Activated T-cell treated with anti-CD3 and anti-CD28 coated beads, Interleukin-2, amount 50 U/mL, for 24 hours (primary cell): ENCODE data around the gene GFOD2.
A peak's percentile ranks its signal among the peaks of the same experiment; 100 is the strongest.

Source experiments
- DNase-seq: peaks from one replicate; pipeline ENCODE4 v3.0.0-alpha.2; 2020
- H3K27ac Mint-ChIP-seq: 2 replicates; pipeline ENCODE4 v1.8.0; 2020; ENCODE audit warnings: mild to moderate bottlenecking, mixed read lengths
- H3K27me3 Mint-ChIP-seq: 2 replicates; pipeline ENCODE4 v1.8.0; 2020; ENCODE audit warnings: mixed read lengths
- H3K36me3 Mint-ChIP-seq: 2 replicates; pipeline ENCODE4 v1.8.0; 2020; ENCODE audit warnings: low read depth, mixed read lengths
- H3K4me1 Mint-ChIP-seq: 2 replicates; pipeline ENCODE4 v1.8.0; 2020; ENCODE audit warnings: low read depth, mixed read lengths
- H3K4me3 Mint-ChIP-seq: 2 replicates; pipeline ENCODE4 v1.8.0; 2020; ENCODE audit warnings: mild to moderate bottlenecking, moderate library complexity, mixed read lengths
- H3K9me3 Mint-ChIP-seq: 2 replicates; pipeline ENCODE4 v1.8.0; 2020; ENCODE audit warnings: mixed read lengths

Gene GFOD2

GRCh38 chr16:67675999-67676398, 43.1 kb downstream of the GFOD2 start:
- Mint-ChIP-seq H3K27ac (no peak overlapping the region), H3K36me3 (peaks cover 27% of the 10 kb centered on the region), H3K4me1 (no peaks in the 10 kb centered on the region), H3K4me3 (no peak overlapping the region), H3K27me3 (no peaks in the 10 kb centered on the region), H3K9me3 (no peaks in the 10 kb centered on the region)
- no peak for DNase-seq

- DNase-seq = no peak
- Mint-ChIP-seq H3K4me3 (no peak overlapping the region), H3K27ac (no peak overlapping the region), H3K4me1 (no peaks in the 10 kb centered on the region), H3K36me3 (peaks cover 26% of the 10 kb centered on the region), H3K27me3 (no peaks in the 10 kb centered on the region), H3K9me3 (no peaks in the 10 kb centered on the region)
Observed at GRCh38 chr16:67675579-67675935, 43.6 kb downstream of the GFOD2 start.

GRCh38 chr16:67674851-67675578, 44.1 kb downstream of the GFOD2 start:
- Mint-ChIP-seq H3K4me1 (no peaks in the 10 kb centered on the region), H3K36me3 (peaks cover 23% of the 10 kb centered on the region), H3K27me3 (no peaks in the 10 kb centered on the region), H3K27ac (peak overlapping the region; percentile 60), H3K9me3 (no peaks in the 10 kb centered on the region), H3K4me3 (no peak overlapping the region)
- DNase-seq = no peak

DNA sequence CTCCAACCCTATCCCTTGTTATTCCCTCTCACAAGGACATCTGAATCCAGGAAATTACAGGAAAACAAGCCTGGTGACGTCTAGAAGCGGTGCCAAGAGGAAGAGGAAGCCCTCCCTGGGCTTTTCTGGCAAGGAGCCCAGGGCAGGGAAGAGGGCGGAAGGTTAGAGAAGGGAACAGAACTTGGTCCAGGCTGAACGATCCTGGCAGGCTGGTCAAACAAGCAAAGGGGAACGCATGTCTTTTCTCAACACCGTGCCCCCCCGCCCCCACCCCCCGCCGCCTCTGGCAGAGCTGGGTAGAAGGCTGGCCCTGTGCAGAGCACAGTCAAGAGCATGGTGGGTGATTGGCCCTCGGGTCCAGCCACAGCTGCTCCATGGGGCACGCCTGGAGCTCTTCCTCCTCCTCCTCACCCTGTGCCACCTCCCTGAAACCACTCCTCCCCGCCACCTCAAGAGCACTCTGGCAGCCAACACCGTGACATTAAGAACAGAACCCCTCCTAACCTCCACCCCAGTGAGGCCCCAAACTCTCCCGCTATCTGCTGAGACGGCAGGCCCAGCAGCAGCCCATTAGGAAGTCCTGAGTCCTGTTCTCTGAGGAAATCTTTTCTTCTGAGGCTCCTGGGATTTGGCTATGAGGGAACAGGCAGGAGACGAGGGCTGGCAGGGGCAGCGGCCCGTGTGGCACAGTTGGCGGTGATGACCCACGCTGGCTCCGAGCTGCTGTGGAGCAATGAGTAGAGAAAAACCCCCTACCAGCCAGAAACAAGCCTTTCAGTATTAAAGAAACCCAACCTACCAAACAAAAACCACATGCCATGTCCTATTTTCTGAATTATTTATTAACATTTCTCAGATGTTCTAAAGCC, 45.2 kb downstream of the GFOD2 start:
- Mint-ChIP-seq H3K27me3 (no peaks in the 10 kb centered on the region), H3K27ac (peak overlapping the region; percentile 71), H3K36me3 (peaks cover 21% of the 10 kb centered on the region), H3K9me3 (no peaks in the 10 kb centered on the region), H3K4me3 (no peak overlapping the region), H3K4me1 (peaks cover under 1% of the 10 kb centered on the region)
- DNase-seq = no peak

DNA sequence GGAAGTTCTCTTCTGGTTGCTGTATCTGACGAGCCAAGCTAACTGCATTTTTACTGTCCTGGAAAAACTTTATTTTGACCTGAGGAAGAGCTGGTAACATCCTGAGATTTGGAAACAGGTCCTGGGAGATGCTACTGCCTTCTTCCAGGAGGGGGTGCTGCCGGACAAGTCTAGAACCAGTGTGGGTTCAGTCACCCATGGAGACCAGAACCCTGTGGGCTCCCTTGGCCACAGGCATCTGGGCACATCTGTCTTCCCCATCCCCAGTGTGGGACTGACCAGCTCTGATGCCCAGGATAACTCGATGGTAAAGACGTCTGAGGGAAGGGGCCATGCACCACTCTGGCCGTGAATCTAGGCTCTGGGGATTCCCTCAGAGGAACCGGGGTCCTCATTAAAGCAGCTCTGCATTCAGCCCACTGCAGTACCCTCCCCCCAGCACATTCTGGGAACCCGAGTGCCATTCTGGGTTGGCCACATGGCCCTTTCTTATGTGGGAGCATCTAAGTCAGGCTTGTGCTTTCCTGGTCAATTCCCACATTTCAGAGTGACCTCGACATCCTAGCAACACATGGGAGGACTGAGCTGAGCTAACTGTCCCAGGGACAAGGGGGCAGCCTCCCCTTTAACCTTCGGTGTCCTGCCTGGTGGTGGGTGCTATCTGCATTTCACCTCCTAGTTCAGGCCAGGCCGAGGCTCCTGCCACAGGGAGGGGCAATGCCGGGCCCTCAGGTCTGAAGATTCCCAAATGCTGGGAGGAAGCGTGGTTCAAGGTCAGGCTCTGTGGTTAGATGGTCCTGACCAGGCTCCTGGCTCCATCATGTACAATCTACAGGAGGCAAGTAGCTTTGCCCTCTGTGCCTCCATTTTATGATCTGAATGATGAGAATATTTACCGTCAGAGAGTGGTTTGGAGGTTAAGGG, 46.1 kb downstream of the GFOD2 start:
- H3K9me3 Mint-ChIP-seq = no peaks in the 10 kb centered on the region
- H3K4me3 Mint-ChIP-seq = no peak overlapping the region
- H3K27ac Mint-ChIP-seq = no peak overlapping the region
- peaks cover 21% of the 10 kb centered on the region for H3K36me3 Mint-ChIP-seq
- H3K4me1 Mint-ChIP-seq = peaks cover 2% of the 10 kb centered on the region
- peak; percentile 56 for DNase-seq
- no peaks in the 10 kb centered on the region for H3K27me3 Mint-ChIP-seq

DNA sequence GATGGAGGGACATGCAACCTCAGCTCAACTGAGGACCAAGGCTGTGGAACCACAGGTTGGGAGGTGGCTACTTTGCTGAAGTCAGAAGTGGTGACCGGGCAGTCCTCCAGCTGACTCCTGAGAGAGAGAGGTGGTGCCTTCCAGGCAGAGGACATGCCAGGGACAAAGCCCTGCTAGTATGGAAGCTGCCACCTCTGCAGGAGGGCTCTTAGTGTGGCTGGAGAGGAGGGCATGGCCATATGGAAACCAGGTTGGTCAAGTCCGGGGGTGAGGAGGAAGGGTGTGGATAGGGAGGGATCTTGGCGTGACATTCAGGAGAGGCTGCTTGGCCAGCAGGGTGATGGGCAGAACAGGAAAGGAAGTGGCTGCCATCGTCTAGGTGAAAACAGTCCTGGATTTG, 46.8 kb downstream of the GFOD2 start:
- Mint-ChIP-seq H3K4me3 (no peak overlapping the region), H3K27ac (no peak overlapping the region), H3K9me3 (no peaks in the 10 kb centered on the region), H3K36me3 (peaks cover 15% of the 10 kb centered on the region), H3K27me3 (no peaks in the 10 kb centered on the region), H3K4me1 (peaks cover 9% of the 10 kb centered on the region)
- DNase-seq = no peak

DNA sequence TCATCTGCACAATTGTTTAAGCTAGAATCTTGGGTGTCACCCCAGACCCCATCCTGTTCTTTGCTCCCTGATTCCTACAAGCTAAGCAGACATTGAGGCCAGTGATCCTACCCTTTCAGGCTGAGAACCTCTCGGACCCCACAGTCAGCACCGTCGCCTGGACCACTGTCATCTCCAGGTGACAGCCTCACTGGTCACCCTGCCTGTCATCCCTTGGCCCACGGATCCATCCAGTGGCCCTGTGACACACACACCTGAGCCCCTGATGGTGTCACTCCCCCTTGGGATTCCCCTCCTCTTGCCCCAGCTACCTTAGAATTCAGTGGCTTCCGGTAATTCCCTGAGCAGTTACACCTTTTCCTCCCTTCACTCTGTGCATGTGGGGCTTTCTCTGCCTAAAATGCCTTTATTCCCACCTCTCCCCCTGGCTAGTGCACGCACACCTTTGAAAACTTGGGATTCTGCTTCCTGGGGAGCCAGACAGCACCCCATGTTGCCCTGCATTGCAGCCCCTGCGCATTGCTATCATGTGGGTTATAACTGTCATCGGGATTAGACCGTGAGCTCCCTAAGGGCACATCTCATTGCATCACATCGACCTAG, 49.5 kb downstream of the GFOD2 start:
- Mint-ChIP-seq H3K4me3 (no peak overlapping the region), H3K9me3 (no peaks in the 10 kb centered on the region), H3K36me3 (peaks cover 5% of the 10 kb centered on the region), H3K4me1 (peaks cover 20% of the 10 kb centered on the region), H3K27ac (no peak overlapping the region), H3K27me3 (no peaks in the 10 kb centered on the region)
- no peak for DNase-seq

DNA sequence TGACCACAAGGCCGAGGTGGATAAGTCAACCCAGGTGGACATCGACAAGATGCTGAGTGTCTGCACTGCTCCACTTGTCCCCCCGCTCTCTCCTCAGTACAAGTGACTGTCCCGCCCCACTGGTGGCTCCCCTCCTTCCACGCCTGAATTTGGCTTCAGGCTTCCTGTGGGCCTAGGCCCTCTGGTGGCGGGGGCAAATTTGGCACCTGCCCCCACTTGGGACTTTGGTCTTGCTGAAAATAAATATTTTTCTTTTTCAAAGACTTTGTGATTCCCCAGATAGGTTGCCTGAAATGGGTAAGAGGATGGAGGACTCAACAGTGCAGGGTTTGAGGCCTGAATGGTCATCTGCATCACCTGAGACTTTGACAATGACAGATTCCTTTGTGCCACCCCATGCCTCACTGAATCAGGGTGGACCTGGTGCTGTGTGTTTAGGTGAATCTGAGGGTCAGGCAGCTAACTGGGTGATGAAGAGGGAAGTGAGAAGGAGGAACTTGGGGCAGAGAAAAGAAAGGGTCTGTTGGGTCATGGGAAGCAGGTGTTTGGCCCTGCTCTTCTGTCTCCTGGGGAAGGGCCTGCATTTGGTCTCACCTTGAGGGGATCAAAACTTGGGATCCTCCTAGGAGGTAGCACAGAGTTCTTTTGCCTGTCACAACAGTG, 50.5 kb downstream of the GFOD2 start:
- no peaks in the 10 kb centered on the region for H3K9me3 Mint-ChIP-seq
- peaks cover 8% of the 10 kb centered on the region for H3K36me3 Mint-ChIP-seq
- no peaks in the 10 kb centered on the region for H3K27me3 Mint-ChIP-seq
- no peak overlapping the region for H3K4me3 Mint-ChIP-seq
- peaks cover 20% of the 10 kb centered on the region for H3K4me1 Mint-ChIP-seq
- DNase-seq = no peak
- H3K27ac Mint-ChIP-seq = peak overlapping the region; percentile 36

GRCh38 chr16:67667817-67668494, 51.2 kb downstream of the GFOD2 start:
- H3K27me3 Mint-ChIP-seq = no peaks in the 10 kb centered on the region
- peaks cover 20% of the 10 kb centered on the region for H3K4me1 Mint-ChIP-seq
- no peak overlapping the region for H3K27ac Mint-ChIP-seq
- peaks cover 10% of the 10 kb centered on the region for H3K36me3 Mint-ChIP-seq
- no peak overlapping the region for H3K4me3 Mint-ChIP-seq
- no peaks in the 10 kb centered on the region for H3K9me3 Mint-ChIP-seq
- DNase-seq = peak; percentile 83

DNA sequence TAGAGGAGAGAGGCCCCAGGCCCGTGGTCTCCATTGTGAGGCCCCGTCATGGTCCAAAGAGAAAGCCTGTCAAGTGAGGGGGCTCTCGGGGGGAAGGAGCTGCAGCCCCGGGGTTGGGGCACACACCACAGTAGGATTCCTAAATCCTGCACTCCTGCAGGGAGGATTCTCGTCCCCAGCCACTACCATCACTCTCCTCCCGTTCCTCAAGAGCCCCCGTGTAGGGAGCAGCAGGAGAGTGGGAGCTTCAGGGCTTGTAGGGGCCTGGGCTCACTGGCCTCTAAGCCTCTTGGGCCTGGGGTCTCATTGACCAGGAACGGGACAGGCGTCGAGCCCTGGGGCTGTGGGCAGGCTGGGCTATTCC, 51.7 kb downstream of the GFOD2 start:
- H3K27ac Mint-ChIP-seq = peak overlapping the region; percentile 84

DNA sequence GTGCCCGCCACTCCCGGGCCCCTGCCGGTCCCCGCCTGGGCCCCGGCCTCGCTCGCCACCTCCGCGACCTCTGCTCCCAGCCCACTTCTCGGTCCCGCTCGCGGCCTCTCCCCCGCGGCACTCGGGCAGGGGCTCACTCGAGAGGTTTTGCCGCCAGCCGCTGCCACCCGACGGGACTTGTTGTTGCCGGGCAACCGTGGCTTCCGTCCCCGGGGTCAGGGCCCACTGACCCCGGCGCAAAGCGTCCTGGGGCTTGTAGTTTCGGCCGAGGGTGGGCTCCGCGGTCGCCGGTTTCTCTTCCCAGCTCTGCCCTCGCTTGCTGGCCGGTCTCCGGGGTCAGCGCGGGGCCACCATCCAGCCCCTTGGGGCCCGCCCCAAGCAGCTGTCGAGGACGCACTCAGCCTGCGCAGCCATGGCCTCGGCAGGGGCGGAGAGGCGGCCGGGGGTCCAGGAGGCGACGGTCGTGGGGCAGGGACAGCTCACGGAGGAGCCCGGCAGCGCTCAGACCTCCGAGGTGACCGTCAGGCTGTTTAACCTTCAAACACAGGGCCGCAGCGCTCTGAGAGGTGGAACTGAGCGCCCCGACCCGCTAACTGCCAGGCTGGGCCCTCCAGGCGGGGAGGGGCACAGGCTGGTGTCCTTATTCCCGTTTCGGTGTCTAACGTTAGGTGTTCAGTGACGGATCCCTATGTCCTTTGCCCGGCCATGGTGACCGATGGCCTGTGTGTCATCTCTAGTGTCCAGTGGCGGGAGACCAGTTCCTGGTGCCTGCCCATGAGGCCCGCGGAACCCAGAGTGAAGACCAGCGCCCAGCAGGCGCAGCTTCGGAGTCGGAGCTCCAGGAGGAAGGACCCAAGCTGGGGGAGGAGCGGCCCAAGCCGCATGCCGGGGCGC, 52.3 kb downstream of the GFOD2 start, which contains the start of the genes C16orf86 and ENKD1:
Gene C16orf86, plus strand, starts transcription at position 256 of the 894 bp plus-strand sequence. Its CDS starts 157 bp downstream, at position 413.
Gene ENKD1, minus strand, starts transcription at position 192 of the 894 bp plus-strand sequence. CDS start 308 bp downstream, outside the sequence.
- peak within 1 kb of the TSS; percentile 82 for H3K4me3 Mint-ChIP-seq
- H3K4me1 Mint-ChIP-seq = peaks cover 23% of the 10 kb centered on the region
- H3K36me3 Mint-ChIP-seq = peaks cover 15% of the 10 kb centered on the region

More for the DNA sequence above, 51.7 kb downstream of the GFOD2 start:
- Mint-ChIP-seq H3K4me1 (peaks cover 20% of the 10 kb centered on the region), H3K9me3 (no peaks in the 10 kb centered on the region), H3K36me3 (peaks cover 11% of the 10 kb centered on the region), H3K27me3 (no peaks in the 10 kb centered on the region), H3K4me3 (peak overlapping the region; percentile 82)
- no peak for DNase-seq

GRCh38 chr16:67666032-67666551, 53.0 kb downstream of the GFOD2 start:
- H3K9me3 Mint-ChIP-seq = no peaks in the 10 kb centered on the region
- peaks cover 20% of the 10 kb centered on the region for H3K36me3 Mint-ChIP-seq
- no peak for DNase-seq
- H3K27me3 Mint-ChIP-seq = no peaks in the 10 kb centered on the region
- peak overlapping the region; percentile 79 for H3K4me3 Mint-ChIP-seq
- H3K4me1 Mint-ChIP-seq = peaks cover 30% of the 10 kb centered on the region
- H3K27ac Mint-ChIP-seq = peak overlapping the region; percentile 71

More for the DNA sequence above, 52.3 kb downstream of the GFOD2 start, which contains the start of the genes C16orf86 and ENKD1:
- Mint-ChIP-seq H3K27me3 (no peaks in the 10 kb centered on the region), H3K27ac (peak within 1 kb of the TSS; percentile 84), H3K9me3 (no peaks in the 10 kb centered on the region)
- DNase-seq = peak; percentile 84
